Stomach (tissue), 9 donors: Measurements from ENCODE around the gene HOXD10. TPM values are rescaled to one million over a fixed set of nuclear protein-coding genes. Genes with fewer than 3 reads are reported as not detected.

Experiments used
- DNase-seq, 2 donors: peaks; one replicate each; pipeline versions ENCODE4 v3.0.0 to v3.0.0-alpha.2; 2013 to 2019
- H3K27ac ChIP-seq, 5 donors: fragments of 200-600 bp in 4 of 5; sonication (generic) in 4 of 5; one replicate each; pipeline ENCODE4 v1.5.1; 2013 to 2019; ENCODE audit warnings: mild to moderate bottlenecking in 1 of 5, moderate library complexity in 1 of 5
- H3K27me3 ChIP-seq, 3 donors: fragments of 200-600 bp; sonication (generic); one replicate each; pipeline ENCODE4 v1.5.1; 2017 to 2019; ENCODE audit warnings: mixed run types in 1 of 3
- H3K36me3 ChIP-seq, 4 donors: fragments of 200-600 bp; sonication (generic); 1 replicate in 3 of 4; 2 replicates in 1 of 4; pipeline ENCODE4 v1.5.1; 2016 to 2019
- H3K4me1 ChIP-seq, 4 donors: fragments of 200-600 bp; sonication (generic); one replicate each; pipeline ENCODE4 v1.5.1; 2016 to 2019
- H3K4me3 ChIP-seq, 4 donors: fragments of 200-600 bp; sonication (generic) in 3 of 4; one replicate each; pipeline ENCODE4 v1.5.1; 2016 to 2019; ENCODE audit warnings: mild to moderate bottlenecking in 1 of 4
- H3K9me3 ChIP-seq, 4 donors: fragments of 200-600 bp; sonication (generic); one replicate each; pipeline ENCODE4 v1.5.1; 2016 to 2019
- EP300 ChIP-seq: sonication (generic); formaldehyde crosslinking; IDR thresholded peaks from one replicate; pipeline ENCODE4 v1.6.1; 2017; ENCODE audit warnings: antibody characterized with exemption
- POLR2A ChIP-seq, 4 donors: fragments of 450-650 bp; IDR thresholded peaks; one replicate each; pipeline ENCODE4 v1.6.1; 2016; ENCODE audit warnings: antibody characterized with exemption in 4 of 4, control low read depth in 2 of 4, mild to moderate bottlenecking in 1 of 4, moderate library complexity in 1 of 4
- POLR2AphosphoS5 ChIP-seq, 3 donors: sonication (generic); formaldehyde crosslinking; IDR thresholded peaks; one replicate each; pipeline ENCODE4 v1.6.1; 2016; ENCODE audit warnings: antibody characterized with exemption in 3 of 3
- WGBS, 5 donors: extraction: QIAGEN DNeasy Blood & Tissue Kit in 3 of 5; methylation state at CpG; one replicate each; pipeline versions ENCODE4 v1.1.5 to v1.1.7; 2013 to 2018; 5-methylcytosine and 5-hydroxymethylcytosine counted together
- intact Hi-C: fragments of 100-400 bp; cut with DNase I; formaldehyde crosslinking; loops from one replicate; pipeline ENCODE4 v1.15.1; 2023; ENCODE audit warnings: low total_unique reads
- polyA plus RNA-seq, 3 donors: library from polyadenylated mRNA; stranded (reverse); fragments of 200-250 nt; gene quantifications; one replicate each; pipeline ENCODE4 v1.2.3, GENCODE V29; 2013
- total RNA-seq, 5 donors: library from RNA; depleted of rRNA; stranded (reverse); fragments of >200 nt; gene quantifications; one replicate each; pipeline versions ENCODE4 v1.1.0 to v1.2.3, GENCODE V29; 2014 to 2016
- TF ChIP-seq, protein P1 (sequence below), 7 experiments: fragments of 450-650 bp in 4 of 7; fragments of 200-600 bp in 3 of 7; sonication (generic) in 3 of 7; IDR thresholded peaks; one replicate each; pipeline ENCODE4 v1.5.1; 2016 to 2019; ENCODE audit warnings: antibody characterized with exemption in 7 of 7, control low read depth in 2 of 7, mild to moderate bottlenecking in 1 of 7
- donor health status: healthy with polysubstance abuse.
- donor health status: Bipolar disorder and iron deficiency.
- donor health status: healthy.

HOXD10 gene
- total and polyA plus RNA-seq, 8 donors, result 2.6 TPM; not detected in 7

DNA sequence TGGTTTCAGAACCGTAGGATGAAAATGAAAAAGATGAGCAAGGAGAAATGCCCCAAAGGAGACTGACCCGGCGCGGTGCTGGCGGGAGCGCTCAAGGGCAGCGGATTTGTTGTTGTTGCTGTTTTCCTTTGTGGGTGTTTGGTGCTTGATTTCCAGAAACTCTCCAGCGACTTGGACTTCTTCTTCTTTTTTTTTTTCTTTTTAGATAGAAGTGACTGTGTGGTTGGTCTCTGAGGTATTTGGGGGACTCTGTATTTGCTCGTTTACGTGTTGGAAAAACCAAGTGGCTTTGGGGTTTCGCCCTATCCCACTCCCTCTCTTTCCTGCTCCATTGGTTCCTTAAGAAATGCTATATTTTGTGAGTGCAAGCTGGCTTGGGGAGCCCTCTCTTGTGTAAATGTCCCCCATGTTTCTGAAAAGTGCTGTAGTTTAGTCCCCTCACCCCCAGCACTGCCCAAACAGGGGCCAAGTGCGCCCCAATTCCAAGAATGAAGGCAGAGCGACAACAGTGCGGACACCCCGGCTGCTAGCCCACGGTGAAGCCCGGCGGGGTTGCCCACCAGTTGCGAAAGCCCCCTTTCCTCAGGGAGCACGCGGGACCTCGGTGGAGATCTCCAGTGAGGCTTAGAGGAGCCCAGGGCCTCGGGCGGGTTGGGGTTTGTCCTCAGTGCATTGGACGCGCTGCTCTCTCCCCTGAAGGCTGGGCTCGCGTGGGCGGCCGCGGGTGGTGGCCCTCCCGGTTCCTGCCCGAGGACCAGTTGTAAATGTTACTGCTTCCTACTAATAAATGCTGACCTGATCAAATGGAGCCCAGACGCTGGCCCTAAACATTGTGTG lies 7.8 kb downstream of the HOXD10 start:
- WGBS, 5 donors, result 11 to 27% (median 14%) methylated on average over 22 to 34 of the region's 34 CpGs
- no peak for TF ChIP-seq POLR2AphosphoS5 (IDR thresholded peaks at IDR 0.05)
- TF ChIP-seq EP300, result no peak
- no peak for TF ChIP-seq POLR2A (IDR thresholded peaks at IDR 0.05)
- TF ChIP-seq, protein P1, sequence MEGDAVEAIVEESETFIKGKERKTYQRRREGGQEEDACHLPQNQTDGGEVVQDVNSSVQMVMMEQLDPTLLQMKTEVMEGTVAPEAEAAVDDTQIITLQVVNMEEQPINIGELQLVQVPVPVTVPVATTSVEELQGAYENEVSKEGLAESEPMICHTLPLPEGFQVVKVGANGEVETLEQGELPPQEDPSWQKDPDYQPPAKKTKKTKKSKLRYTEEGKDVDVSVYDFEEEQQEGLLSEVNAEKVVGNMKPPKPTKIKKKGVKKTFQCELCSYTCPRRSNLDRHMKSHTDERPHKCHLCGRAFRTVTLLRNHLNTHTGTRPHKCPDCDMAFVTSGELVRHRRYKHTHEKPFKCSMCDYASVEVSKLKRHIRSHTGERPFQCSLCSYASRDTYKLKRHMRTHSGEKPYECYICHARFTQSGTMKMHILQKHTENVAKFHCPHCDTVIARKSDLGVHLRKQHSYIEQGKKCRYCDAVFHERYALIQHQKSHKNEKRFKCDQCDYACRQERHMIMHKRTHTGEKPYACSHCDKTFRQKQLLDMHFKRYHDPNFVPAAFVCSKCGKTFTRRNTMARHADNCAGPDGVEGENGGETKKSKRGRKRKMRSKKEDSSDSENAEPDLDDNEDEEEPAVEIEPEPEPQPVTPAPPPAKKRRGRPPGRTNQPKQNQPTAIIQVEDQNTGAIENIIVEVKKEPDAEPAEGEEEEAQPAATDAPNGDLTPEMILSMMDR (IDR thresholded peaks at IDR 0.05), result no peak
- H3K27ac ChIP-seq, result no peak overlapping the region
- DNase-seq, result no peak
- intact Hi-C loops, result loop anchor here (10.0 kb wide), 1 partner anchor 530 kb away; no protein-coding TSS in a partner anchor
- peaks cover 51 to 100% (median 92%) of the 10 kb centered on the region in 3 donors for H3K27me3 ChIP-seq
- no peak overlapping the region for H3K4me3 ChIP-seq
- H3K9me3 ChIP-seq, result peaks cover 0 to 31% (median 0%) of the 10 kb centered on the region in 4 donors
- H3K4me1 ChIP-seq, result peaks cover 15 to 45% (median 32%) of the 10 kb centered on the region in 4 donors
- H3K36me3 ChIP-seq, result no peaks in the 10 kb centered on the region

DNA sequence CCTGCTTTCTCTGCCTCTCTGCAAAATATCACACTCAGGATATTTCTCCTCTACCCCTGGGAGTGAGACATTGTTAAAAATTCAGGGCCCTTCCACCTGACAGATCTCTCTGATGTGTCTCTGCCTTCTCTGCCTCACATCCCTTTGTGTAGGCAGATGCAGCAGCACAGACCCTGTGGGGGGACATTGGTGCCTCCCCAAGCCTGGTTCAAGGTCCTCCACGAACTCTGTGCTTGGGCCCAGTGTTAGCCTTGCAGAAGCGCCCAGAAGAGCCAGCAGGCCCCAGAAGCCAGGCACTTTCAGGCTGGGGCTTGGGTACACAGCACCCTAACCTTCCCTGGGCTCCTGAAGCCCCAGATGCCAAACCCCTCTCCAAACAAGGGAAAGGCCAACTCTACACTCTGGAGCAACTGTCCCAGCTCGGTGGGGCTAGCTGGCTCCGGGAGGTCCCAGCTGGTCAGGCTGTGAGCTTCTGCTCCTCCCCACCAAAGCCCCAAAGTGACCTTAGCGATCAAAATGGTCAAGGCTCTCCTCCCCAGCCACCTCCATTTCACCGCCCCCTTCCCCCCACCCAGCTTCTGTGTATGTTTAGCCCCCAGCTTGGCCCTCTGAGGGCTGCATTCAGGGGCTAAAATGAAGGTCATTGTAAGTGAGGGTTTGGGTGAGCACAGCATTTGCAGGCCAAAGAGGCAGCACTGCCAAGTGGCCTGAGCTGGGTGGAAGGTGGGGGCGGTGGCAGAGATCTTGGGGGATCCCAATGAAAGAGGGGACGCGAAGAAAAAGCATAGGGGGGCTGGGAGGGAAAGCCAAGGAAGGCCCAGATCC lies 8.6 kb downstream of the HOXD10 start:
- Histone ChIP-seq H3K36me3 (no peaks in the 10 kb centered on the region), H3K9me3 (peaks cover 0 to 37% (median 0%) of the 10 kb centered on the region in 4 donors), H3K27me3 (peaks cover 55 to 100% (median 93%) of the 10 kb centered on the region in 3 donors), H3K27ac (no peak overlapping the region), H3K4me1 (peaks cover 23 to 52% (median 37%) of the 10 kb centered on the region in 4 donors), H3K4me3 (no peak overlapping the region)
- 14 to 28% (median 18%) methylated on average over 5 to 9 of the region's 9 CpGs for WGBS, 5 donors
- intact Hi-C loops, result loop anchor here (5.0 to 10.0 kb wide), 2 partner anchors 530 to 1022 kb away; no protein-coding TSS in a partner anchor
- TF ChIP-seq POLR2A (IDR thresholded peaks at IDR 0.05) (no peak), EP300 (no peak), POLR2AphosphoS5 (IDR thresholded peaks at IDR 0.05) (no peak)
- TF ChIP-seq, protein P1 (IDR thresholded peaks at IDR 0.05), result no peak
- DNase-seq, result no peak

DNA sequence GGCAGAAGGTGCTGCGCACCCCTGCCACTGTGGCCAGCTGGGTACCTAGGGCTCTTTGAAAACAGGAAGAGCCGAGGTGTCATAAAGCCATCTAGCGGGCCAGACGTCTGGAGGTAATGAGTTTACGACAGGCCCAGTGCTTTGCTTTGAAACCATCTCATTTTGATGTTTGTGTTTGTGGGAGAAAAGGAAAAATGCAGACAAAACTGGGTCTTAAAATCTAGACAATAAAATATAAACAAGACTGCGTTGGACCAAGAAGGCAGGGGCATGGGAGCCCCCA lies 9.1 kb downstream of the HOXD10 start:
- intact Hi-C loops, result loop anchor here (5.0 to 10.0 kb wide), 2 partner anchors 529 to 1022 kb away; no protein-coding TSS in a partner anchor
- TF ChIP-seq POLR2AphosphoS5 (IDR thresholded peaks at IDR 0.05) (no peak), POLR2A (IDR thresholded peaks at IDR 0.05) (no peak), EP300 (no peak)
- TF ChIP-seq, protein P1 (IDR thresholded peaks at IDR 0.05), result no peak
- WGBS, 5 donors, result 13 to 24% (median 15%) methylated on average over 6 of the region's 6 CpGs
- peaks cover 54 to 100% (median 93%) of the 10 kb centered on the region in 3 donors for H3K27me3 ChIP-seq
- H3K36me3 ChIP-seq, result no peaks in the 10 kb centered on the region
- H3K4me1 ChIP-seq, result peaks cover 28 to 57% (median 42%) of the 10 kb centered on the region in 4 donors
- no peak overlapping the region for H3K4me3 ChIP-seq
- peaks cover 0 to 42% (median 0%) of the 10 kb centered on the region in 4 donors for H3K9me3 ChIP-seq
- H3K27ac ChIP-seq, result no peak overlapping the region
- no peak for DNase-seq
